HepG2 (cell line): ENCODE data around the gene MYO7B. TPM values are rescaled to one million over a fixed set of nuclear protein-coding genes. Genes with fewer than 3 reads are reported as not detected.

Experiments used
- ARHGAP35 ChIP-seq: sonication (generic); formaldehyde crosslinking; IDR thresholded peaks from 2 replicates; pipeline ENCODE4 v1.9.0; 2022; ENCODE audit warnings: mild to moderate bottlenecking, inconsistent platforms, moderate library complexity, missing genetic modification reagents, borderline replicate concordance
- CCAR2 ChIP-seq: fragments of 200-400 bp; formaldehyde crosslinking; optimal IDR thresholded peaks from 2 replicates; pipeline ENCODE3; 2018; ENCODE audit warnings: low read depth, mild to moderate bottlenecking, low read length, moderate library complexity
- CEBPB ChIP-seq: IDR thresholded peaks from 2 replicates; pipeline ENCODE4 v1.6.1; 2011; ENCODE audit warnings: low read depth, low read length, improper control_type of control experiment, borderline replicate concordance
- CHD4 ChIP-seq: fragments of 200-600 bp; sonication (generic); IDR thresholded peaks from 2 replicates; pipeline ENCODE4 v1.7.0; 2017; ENCODE audit warnings: mild to moderate bottlenecking, low read length, borderline replicate concordance
- MED8 ChIP-seq: sonication (generic); formaldehyde crosslinking; IDR thresholded peaks from 2 replicates; pipeline ENCODE4 v1.8.1; 2023; ENCODE audit warnings: mild to moderate bottlenecking, missing genetic modification reagents; ENCODE audit not compliant: insufficient replicate concordance
- NFATC3 ChIP-seq: sonication (generic); formaldehyde crosslinking; IDR thresholded peaks from 2 replicates; pipeline ENCODE4 v1.5.1; 2020; ENCODE audit warnings: mild to moderate bottlenecking, missing genetic modification reagents
- NFIC ChIP-seq: IDR thresholded peaks from 2 replicates; pipeline ENCODE4 v1.6.1; 2012; ENCODE audit warnings: mild to moderate bottlenecking, low read length, inconsistent platforms
- ZNF331 ChIP-seq: sonication (generic); formaldehyde crosslinking; IDR thresholded peaks from 2 replicates; pipeline ENCODE4 v1.4.0; 2020; ENCODE audit warnings: missing genetic modification reagents
- ZSCAN12 ChIP-seq: sonication (generic); formaldehyde crosslinking; IDR thresholded peaks from 2 replicates; pipeline ENCODE4 v1.9.0; 2021; ENCODE audit warnings: mild to moderate bottlenecking, missing genetic modification reagents
- polyA plus RNA-seq, 8 experiments: library from polyadenylated mRNA; depleted of rRNA in 3 of 8; stranded (reverse) in 7 of 8; unstranded in 1 of 8; fragments of >200 nt; fragmentation: Illumina TruSeq in 4 of 8; extraction: Trizol in 4 of 8; gene quantifications; 2 replicates each; pipeline versions ENCODE4 v1.2.1 to v1.2.3, GENCODE V29; 2011 to 2016; ENCODE audit warnings: low read depth in 4 of 8, missing spikeins in 1 of 8, mixed read lengths in 1 of 8; ENCODE audit not compliant: insufficient read depth in 1 of 8
- total RNA-seq, 5 experiments: library from RNA; depleted of rRNA; stranded (reverse); fragments of >200 nt; fragmentation: Illumina TruSeq; extraction: Trizol; gene quantifications; 2 replicates each; pipeline ENCODE4 v1.2.3, GENCODE V29; 2016; ENCODE audit warnings: low read depth in 1 of 5
- TF ChIP-seq, protein P1 (sequence below): sonication (generic); formaldehyde crosslinking; IDR thresholded peaks from 2 replicates; pipeline ENCODE4 v1.4.0; 2020; ENCODE audit warnings: mild to moderate bottlenecking, missing genetic modification reagents, borderline replicate concordance
- TF ChIP-seq, protein P2 (sequence below), 2 experiments: fragments of 450-650 bp in 1 of 2; sonication (generic) in 1 of 2; formaldehyde crosslinking; IDR thresholded peaks; 2 replicates each; pipeline versions ENCODE4 v1.5.0 to v1.8.0; 2020 to 2022; ENCODE audit warnings: mild to moderate bottlenecking in 1 of 2, missing genetic modification reagents in 1 of 2
- TF ChIP-seq, protein P3 (sequence below): sonication (generic); formaldehyde crosslinking; IDR thresholded peaks from 2 replicates; pipeline ENCODE4 v1.5.0; 2020; ENCODE audit warnings: mild to moderate bottlenecking, missing genetic modification reagents
- TF ChIP-seq, protein P4 (sequence below): sonication (generic); formaldehyde crosslinking; IDR thresholded peaks from 2 replicates; pipeline ENCODE4 v1.4.0; 2020; ENCODE audit warnings: missing genetic modification reagents
- TF ChIP-seq, protein P5 (sequence below): sonication (generic); formaldehyde crosslinking; IDR thresholded peaks from 2 replicates; pipeline ENCODE4 v1.5.1; 2020; ENCODE audit warnings: missing genetic modification reagents, mild to moderate bottlenecking, borderline replicate concordance

The MYO7B gene
- total and polyA plus RNA-seq, 2 of the 13 experiments (the other 11 are each of a cell fraction or from before 2014, with no cell fraction given), result not detected

DNA sequence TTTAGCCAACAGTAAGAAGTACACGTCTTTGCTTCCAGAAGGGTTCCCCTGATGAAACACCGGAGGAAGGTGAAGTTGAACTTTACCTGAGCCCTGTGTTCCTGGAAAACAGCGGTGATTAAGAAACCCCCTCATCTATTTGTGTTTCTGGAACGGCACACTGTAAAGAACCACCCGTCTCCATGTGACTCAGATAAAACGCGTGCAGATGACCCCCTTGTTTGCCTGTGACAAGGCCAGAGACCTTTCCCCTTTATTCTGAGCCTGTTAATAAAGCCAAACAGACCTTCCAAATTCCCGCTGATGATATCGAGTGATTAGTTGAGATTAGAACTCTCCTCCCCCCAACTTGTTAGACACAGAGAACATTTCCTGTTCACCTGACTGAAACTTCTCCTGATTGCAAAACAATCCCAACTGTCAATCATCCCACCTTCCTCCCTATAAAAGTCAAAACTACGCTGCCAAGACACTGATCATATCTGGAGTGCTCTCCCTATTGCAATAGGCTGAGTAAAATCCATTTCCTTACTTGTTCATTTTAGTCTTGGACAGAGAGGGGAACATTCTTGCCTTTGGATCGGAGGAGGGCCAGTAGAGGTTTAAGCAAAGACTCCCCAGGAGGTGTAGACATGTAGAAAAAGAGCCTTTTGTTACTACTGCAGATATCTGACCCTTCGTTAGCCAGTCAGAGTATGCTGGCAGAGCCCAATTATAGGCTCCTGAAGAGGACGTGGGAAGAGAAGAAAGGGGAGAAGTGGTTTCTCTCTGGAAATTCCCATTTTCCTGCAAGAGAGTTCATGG lies 8.3 kb upstream of the MYO7B start (continued):
- TF ChIP-seq CHD4, result 0 out of 2 replicates have a peak, but pooled peaks have one; percentile 8
- TF ChIP-seq ARHGAP35 (CRISPR knock-in tag), result 0 out of 2 replicates have a peak, but pooled peaks have one; percentile 52
- TF ChIP-seq CCAR2, result peak; percentile 16
- TF ChIP-seq, protein P1, sequence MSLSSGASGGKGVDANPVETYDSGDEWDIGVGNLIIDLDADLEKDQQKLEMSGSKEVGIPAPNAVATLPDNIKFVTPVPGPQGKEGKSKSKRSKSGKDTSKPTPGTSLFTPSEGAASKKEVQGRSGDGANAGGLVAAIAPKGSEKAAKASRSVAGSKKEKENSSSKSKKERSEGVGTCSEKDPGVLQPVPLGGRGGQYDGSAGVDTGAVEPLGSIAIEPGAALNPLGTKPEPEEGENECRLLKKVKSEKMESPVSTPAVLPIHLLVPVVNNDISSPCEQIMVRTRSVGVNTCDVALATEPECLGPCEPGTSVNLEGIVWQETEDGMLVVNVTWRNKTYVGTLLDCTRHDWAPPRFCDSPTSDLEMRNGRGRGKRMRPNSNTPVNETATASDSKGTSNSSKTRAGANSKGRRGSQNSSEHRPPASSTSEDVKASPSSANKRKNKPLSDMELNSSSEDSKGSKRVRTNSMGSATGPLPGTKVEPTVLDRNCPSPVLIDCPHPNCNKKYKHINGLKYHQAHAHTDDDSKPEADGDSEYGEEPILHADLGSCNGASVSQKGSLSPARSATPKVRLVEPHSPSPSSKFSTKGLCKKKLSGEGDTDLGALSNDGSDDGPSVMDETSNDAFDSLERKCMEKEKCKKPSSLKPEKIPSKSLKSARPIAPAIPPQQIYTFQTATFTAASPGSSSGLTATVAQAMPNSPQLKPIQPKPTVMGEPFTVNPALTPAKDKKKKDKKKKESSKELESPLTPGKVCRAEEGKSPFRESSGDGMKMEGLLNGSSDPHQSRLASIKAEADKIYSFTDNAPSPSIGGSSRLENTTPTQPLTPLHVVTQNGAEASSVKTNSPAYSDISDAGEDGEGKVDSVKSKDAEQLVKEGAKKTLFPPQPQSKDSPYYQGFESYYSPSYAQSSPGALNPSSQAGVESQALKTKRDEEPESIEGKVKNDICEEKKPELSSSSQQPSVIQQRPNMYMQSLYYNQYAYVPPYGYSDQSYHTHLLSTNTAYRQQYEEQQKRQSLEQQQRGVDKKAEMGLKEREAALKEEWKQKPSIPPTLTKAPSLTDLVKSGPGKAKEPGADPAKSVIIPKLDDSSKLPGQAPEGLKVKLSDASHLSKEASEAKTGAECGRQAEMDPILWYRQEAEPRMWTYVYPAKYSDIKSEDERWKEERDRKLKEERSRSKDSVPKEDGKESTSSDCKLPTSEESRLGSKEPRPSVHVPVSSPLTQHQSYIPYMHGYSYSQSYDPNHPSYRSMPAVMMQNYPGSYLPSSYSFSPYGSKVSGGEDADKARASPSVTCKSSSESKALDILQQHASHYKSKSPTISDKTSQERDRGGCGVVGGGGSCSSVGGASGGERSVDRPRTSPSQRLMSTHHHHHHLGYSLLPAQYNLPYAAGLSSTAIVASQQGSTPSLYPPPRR (CRISPR knock-in tag), result no peak
- TF ChIP-seq NFIC, result 0 out of 2 replicates have a peak, but pooled peaks have one; percentile 53
- TF ChIP-seq, protein P2, sequence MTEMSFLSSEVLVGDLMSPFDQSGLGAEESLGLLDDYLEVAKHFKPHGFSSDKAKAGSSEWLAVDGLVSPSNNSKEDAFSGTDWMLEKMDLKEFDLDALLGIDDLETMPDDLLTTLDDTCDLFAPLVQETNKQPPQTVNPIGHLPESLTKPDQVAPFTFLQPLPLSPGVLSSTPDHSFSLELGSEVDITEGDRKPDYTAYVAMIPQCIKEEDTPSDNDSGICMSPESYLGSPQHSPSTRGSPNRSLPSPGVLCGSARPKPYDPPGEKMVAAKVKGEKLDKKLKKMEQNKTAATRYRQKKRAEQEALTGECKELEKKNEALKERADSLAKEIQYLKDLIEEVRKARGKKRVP (CRISPR knock-in tag; IDR thresholded peaks at IDR 0.05), result peak in 1 of 2 experiments; percentile 10; a peak in 1 of 4 replicates
- peak; percentile 87 for TF ChIP-seq CEBPB
- TF ChIP-seq, protein P3, sequence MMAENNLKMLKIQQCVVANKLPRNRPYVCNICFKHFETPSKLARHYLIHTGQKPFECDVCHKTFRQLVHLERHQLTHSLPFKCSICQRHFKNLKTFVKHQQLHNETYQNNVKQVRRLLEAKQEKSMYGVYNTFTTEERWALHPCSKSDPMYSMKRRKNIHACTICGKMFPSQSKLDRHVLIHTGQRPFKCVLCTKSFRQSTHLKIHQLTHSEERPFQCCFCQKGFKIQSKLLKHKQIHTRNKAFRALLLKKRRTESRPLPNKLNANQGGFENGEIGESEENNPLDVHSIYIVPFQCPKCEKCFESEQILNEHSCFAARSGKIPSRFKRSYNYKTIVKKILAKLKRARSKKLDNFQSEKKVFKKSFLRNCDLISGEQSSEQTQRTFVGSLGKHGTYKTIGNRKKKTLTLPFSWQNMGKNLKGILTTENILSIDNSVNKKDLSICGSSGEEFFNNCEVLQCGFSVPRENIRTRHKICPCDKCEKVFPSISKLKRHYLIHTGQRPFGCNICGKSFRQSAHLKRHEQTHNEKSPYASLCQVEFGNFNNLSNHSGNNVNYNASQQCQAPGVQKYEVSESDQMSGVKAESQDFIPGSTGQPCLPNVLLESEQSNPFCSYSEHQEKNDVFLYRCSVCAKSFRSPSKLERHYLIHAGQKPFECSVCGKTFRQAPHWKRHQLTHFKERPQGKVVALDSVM (CRISPR knock-in tag), result peak; percentile 18; the same call in 1 of the 2 replicates
- peak; percentile 35; the same call in 1 of the 2 replicates for TF ChIP-seq ZNF331 (CRISPR knock-in tag)
- TF ChIP-seq, protein P4, sequence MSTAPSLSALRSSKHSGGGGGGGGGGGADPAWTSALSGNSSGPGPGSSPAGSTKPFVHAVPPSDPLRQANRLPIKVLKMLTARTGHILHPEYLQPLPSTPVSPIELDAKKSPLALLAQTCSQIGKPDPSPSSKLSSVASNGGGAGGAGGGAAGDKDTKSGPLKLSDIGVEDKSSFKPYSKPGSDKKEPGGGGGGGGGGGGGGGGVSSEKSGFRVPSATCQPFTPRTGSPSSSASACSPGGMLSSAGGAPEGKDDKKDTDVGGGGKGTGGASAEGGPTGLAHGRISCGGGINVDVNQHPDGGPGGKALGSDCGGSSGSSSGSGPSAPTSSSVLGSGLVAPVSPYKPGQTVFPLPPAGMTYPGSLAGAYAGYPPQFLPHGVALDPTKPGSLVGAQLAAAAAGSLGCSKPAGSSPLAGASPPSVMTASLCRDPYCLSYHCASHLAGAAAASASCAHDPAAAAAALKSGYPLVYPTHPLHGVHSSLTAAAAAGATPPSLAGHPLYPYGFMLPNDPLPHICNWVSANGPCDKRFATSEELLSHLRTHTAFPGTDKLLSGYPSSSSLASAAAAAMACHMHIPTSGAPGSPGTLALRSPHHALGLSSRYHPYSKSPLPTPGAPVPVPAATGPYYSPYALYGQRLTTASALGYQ (CRISPR knock-in tag), result 0 out of 2 replicates have a peak, but pooled peaks have one; percentile 12
- TF ChIP-seq MED8 (CRISPR knock-in tag), result no peak
- TF ChIP-seq ZSCAN12, result no peak
- TF ChIP-seq, protein P5, sequence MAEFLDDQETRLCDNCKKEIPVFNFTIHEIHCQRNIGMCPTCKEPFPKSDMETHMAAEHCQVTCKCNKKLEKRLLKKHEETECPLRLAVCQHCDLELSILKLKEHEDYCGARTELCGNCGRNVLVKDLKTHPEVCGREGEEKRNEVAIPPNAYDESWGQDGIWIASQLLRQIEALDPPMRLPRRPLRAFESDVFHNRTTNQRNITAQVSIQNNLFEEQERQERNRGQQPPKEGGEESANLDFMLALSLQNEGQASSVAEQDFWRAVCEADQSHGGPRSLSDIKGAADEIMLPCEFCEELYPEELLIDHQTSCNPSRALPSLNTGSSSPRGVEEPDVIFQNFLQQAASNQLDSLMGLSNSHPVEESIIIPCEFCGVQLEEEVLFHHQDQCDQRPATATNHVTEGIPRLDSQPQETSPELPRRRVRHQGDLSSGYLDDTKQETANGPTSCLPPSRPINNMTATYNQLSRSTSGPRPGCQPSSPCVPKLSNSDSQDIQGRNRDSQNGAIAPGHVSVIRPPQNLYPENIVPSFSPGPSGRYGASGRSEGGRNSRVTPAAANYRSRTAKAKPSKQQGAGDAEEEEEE (CRISPR knock-in tag), result peak; percentile 53; the same call in 1 of the 2 replicates
- no peak for TF ChIP-seq NFATC3 (CRISPR knock-in tag)
